MM.1S (cell line): ENCODE measurements around the gene NR5A2.

Source experiments
- CTCF ChIP-seq: fragments of 300-600 bp; sonication (generic); IDR thresholded peaks from 2 replicates; pipeline ENCODE4 v1.5.1; 2016; ENCODE audit warnings: antibody characterized with exemption, low read length, mixed read lengths
- EZH2 ChIP-seq: fragments of 300-600 bp; sonication (generic); optimal IDR thresholded peaks from 2 replicates; pipeline ENCODE3; 2017; ENCODE audit warnings: low read depth, mild to moderate bottlenecking, antibody characterized with exemption, low read length, mixed read lengths
- EZH2phosphoT487 ChIP-seq: fragments of 300-600 bp; sonication (generic); IDR thresholded peaks from 2 replicates; pipeline ENCODE4 v1.6.1; 2018; ENCODE audit warnings: antibody characterized with exemption, low read length

GRCh38 chr1:200172311-200172710, 144.8 kb downstream of the NR5A2 start:
- TF ChIP-seq EZH2phosphoT487 (no peak), CTCF (no peak), EZH2 (no peak)
